HG03095 (cell line): ENCODE results near the gene PPP1R13B.
"Not testable (repeated sequence)": the region's sequence is repeated elsewhere in the genome, so short reads cannot be mapped to it uniquely, and the experiment has no call there.

Experiments
- ATAC-seq: cut with Tn5 transposase; IDR thresholded peaks from one replicate; pipeline ENCODE4 v1.9.1; 2021; ENCODE audit warnings: moderate library complexity; ENCODE audit not compliant: unreplicated experiment

PPP1R13B gene

DNA sequence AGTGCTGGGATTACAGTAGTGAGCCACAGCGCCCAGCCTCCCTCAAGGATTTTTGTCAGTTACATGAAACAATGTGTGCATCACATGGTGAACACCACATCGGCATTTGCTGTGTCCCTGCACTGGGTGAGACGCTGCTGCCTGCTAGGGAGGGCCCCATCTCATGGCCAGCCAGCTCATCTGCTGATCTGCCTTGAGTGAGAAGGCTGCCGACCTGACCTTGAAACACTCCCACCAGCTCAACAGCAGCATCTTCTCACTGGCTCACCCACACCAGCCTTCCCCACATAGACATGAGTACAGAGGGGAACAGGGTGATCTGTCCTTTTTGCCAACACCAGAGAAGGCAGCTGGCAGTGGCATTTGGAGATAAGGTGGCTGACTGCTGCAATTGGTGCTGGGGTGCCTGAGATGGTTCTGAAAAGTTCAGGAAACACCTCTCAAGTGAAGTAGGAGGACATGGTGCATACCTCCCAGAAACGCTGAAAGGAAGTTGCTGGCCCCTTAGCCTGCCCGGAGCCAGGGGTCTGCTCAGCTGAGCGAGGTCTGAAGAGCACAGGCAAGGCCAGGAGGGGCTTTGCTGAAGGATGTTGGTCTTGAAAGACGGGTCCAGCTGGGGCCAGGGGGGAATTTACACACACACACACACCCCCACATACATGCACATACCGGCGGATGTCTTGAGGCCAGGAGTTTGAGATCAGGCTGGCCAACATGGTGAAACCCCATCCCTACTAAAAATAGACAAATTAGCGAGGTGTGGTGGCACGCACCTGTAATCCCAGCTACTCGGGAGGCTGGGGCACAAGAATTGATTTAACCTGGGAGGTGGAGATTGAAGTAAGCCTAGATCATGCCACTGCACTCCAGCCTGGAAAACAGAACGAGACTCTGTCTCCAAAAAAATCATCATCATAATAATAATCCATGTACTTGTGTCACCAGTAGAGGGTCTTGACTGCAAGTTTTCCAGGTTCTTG, 14.3 kb upstream of the PPP1R13B start:
- ATAC-seq = no peak

DNA sequence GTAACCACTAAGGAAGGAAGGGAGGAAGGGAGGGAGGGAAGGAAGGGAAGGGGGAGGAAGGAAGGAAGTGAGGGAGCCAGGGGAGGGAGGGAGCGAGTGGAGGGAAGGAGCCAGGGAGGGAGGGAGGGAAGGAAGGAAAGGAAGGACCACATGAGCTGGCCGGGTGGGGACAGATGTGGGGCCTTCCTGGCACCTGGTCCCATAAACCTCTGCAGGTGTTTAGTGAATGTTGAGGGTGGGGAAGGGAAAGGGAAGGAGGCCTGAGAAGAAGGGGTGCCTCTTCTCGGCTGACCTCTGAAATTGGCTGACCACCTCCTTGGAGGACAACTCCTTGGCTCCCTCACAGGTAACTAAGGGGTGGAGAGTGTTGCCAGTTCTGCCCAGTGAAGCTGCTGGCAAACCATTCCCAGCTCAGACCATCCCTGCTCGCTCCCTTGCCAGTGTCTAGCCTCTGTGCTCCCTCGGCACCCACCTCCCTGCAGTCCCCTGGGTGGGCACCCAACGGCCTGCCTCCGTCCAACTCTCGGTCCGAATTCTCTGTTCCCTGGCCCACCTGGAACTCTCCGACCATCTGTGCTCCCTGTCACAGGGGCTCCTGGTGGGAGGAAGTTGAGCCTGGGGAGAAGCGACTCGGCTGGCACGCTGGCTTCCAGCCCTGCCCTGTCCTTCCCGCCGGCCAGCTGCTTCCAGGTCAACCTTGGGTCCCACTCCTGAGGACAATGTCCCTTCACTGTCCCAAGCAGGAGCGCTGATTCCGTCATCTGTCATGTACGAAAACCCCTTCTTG, 12.2 kb upstream of the PPP1R13B start:
- no peak for ATAC-seq

DNA sequence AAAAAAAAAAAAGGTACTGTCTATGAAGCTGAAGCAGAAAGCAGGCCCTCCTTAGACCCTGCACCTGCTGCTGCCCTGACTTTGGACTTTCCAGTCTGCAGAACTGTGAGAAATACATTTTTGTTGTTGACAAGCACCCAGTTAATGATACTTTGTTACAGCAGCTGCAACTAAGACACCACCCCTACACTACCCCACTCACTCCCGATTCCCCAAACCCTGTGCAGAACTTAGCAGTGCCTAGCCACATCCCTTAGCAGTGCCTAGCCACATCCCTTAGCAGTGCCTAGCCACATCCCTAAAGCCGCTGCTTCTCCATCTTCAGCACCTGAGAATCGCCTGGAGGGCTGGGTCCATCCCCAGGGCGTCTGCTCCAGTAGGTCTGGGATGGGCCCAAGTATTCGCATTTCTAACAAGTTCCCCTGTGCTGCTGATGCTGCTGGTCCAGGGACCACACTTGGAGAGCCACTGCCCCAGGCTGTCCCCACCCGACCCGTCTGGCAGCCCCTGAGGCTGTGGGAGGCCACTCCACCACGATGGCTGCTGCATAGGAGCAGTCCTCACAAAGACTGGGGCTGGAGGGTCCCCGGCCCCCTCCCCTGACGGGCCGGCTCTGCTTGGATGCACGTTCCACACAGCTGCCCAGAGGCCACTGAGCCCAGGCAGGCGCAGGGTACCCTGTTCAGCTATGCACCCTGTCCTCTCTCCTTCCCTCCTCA, 10.8 kb upstream of the PPP1R13B start:
- ATAC-seq = no peak

DNA sequence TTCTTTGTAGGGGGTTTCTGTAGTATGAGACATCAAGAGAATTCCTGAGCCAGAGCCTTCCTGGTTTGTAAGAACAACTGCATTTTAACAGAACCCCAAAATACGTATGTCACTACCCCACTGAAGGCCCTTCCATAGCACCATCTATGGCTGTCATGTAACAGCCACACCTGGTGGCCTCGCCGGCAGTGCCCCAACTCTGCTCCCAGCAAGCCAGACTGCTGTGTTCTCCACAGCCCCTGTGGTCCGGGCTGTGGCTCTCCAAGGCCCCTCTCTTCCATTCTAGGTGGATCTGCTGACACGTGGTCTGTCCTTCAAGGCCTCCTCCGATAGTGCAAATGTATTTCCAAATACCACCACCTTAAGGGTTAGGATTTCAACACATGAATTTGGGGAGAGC, 9.9 kb upstream of the PPP1R13B start:
- ATAC-seq = no peak

DNA sequence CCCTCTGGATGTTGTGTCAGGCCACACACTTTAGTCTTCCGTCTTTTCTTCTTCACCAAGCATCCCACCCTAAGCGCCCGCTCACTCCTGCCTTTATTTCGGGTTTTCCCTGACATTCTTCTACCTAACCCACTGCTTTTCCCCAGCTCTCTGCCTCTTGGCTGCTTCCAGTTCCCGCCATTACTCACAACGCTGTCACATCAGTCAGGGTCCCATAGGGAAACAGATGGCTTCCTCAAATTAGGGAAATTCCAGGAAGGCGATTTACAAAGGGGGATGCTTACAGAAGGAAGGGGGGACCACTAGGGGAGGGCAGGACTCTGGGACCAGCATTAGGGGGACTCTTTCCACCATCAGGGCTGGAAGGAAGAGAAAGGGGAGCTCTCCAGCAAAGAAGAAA, 9.2 kb upstream of the PPP1R13B start:
- ATAC-seq = no peak

DNA sequence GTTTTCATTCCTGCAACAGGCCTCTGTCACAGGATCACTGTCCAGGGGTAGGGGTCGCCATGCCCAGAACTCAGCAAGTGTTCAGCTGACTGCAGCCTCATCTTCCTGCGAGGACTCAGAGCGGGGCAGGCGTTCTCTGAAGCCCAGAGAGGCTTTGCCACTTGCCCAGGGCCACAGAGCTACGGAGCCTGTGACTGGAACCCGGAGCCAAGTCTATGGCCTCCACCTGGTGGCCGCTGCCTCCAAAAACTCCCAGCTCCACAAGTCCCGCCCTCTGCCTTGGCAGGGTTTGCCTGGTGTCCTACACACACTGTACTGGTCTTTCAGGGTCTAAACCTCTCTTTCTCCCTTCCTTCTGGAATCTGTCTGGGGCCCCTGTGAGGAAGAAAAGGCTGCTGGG, 8.7 kb upstream of the PPP1R13B start:
- no peak for ATAC-seq

DNA sequence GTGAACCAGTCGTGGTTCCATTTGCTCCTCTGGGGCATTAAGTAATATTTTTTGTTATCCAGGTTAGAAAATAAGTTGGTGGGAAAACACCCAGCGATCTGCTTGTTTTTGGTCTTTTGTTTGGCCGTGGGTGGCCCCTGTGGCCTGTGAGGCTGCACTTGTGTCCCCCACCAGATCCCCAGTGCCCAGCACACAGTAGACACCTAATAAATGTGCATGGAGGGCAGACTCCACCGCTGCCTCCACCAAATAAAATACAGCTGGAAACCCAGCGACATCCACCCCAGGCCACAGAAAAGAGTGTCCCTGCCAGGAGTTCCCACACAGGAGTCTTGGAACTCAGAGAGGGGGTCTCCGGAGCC, 8.3 kb upstream of the PPP1R13B start:
- ATAC-seq = no peak

DNA sequence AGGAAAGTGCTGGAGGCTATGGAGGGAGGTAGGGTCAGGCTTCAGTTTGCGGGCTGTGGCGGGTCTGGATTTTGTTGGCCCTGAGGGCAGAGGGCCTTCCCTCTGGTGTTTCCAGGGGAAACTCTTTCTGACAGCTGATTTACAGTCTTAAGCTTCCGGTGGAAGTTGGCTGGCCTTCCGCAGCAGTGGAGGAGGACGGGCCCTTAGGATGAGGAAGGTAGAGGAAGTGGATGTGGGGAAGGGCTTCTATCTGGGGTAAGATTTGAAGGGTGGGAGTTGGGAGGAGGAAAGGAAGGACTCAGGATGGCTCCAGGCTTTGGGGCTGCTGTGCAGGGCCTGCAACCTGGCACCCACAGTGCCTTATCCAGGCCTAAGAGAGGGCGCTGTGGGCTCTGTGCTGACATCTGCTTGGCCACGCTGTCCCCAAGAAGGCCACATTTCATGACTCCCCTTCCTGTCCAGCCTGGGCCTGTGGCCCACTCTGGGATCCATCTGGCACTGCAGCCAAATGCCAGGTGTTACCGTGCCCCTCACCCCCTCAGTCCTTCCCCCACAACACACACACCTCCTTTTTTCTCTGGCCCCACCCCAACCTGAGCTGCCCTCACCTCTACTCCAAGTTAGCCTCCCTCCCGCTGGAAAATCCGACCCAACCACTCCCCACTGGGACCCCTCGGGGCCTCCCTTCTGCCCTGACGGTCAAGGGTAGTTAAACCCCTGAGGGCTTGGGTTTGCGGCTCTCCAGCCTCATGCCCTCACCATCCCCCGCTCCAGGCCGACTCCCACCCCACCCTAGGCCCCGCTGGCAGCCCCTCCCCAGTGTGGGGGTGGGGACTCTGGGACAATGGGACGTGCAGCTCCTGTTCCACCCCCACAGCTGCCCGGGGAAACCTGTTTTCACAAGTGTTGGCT, 7.7 kb upstream of the PPP1R13B start:
- no peak for ATAC-seq

DNA sequence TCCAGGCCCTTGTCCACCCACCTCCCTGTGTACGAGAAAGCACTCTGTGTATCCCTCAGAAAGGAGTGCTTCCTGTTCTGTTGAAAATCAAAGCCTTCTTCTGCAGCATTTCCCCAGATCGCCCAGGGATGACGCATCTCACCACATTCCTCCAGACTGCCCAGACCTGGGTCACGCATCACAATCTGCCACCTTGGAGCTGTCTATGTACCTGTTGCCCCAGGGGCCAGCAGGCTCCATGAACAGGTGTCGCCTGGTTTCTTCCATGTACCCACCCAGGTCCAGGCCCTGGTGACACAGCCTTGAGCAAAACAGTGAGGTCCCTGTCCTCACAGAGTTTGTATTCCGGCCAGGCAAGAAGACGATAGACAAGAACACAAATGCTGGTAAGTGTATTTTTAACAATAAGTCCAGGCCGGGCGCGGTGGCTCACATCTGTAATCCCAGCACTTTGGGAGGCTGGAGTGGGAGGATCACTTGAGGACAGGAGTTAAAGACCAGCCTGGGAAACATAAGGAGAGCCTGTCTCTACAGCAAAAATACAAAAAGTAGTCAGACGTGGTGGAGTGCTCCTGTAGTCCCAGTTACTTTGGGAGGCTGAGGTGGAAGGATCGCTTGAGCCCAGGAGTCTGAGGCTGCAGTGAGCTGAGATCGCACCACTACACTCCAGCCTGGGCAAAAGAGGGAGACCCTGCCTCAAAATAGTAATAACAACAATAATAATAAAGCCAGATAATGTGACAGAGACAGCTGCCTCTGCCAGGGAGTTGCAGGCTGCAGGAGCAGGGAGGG, 6.8 kb upstream of the PPP1R13B start:
- ATAC-seq = no peak

DNA sequence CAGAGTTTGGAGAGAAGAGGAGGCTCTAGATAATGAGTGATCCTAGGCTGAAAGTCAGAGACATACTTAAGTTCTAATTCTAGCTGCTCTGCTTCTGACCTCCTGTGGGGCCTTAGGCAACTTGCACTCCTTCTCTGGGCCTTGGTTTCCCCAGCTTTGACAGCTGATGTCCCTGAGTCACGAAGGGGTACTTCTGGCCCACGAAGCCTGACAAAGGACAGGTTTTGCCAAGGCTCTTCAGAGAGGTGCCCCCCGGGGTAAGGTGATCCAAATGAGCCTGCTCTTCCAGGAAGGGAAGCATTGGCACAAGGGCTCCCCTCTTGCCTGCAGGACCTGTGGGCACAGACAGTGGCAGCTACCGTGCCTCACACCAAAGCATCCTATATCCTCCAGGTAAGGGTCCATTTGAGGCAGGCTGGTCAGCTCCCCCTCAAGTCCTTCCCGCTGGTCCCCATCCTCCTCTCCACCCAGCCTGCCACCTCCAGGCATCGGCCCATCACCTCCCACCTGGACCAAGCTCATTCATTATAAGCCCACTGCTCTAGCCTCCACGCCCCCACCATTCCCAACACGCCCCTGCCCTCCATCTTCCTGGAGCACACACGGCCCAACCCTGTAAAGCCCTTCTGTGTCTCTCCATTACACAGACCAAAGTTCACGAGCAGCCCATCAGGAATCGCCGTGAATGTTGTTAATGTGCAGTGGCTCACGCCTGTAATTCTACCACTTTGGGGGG, 1.9 kb upstream of the PPP1R13B start:
- ATAC-seq = no peak

DNA sequence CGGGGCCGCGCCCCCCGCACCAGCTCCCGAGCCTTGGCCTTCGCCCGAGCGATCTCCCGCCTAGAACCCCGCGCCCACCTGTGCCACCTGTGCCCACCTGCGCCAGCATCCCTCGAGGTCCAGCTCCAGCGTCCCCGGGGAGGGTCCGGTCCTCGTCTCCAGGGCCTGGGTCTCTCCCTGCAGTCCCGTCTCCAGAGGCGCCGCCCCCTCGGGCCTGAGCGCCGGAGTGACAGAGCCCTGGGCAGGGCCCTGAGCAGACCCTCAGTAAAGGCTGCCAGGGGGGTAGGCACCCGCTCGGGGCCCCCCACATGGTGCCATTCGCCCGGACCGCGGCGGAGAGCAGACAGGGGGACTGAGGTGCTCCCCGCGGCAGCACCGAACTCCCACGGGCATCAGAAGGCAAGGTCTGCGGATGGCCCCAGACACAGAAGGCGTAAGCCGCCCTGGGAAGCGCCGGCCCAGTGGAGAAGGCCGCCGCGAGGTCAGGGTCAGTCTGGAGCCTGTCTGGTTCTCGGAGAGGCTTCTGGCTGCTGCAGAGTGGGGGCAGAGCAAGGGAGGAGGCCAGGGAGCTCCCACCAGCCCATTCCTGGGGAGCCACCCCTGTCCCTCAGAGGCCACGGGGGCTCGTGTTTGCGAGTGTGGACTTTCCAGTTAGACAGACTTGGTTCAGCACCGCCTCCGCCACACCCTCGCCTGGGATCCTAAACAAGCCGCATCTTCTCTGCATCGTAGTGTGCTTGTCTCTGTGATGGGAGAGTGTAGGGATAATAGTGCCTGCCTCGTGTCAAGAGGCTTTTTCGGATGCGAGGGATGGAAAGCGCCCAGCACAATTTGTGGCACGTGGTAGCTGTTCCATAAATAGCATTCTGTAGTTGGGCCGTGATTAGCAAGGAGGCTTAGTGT, 1.1 kb upstream of the PPP1R13B start:
- ATAC-seq = no peak

DNA sequence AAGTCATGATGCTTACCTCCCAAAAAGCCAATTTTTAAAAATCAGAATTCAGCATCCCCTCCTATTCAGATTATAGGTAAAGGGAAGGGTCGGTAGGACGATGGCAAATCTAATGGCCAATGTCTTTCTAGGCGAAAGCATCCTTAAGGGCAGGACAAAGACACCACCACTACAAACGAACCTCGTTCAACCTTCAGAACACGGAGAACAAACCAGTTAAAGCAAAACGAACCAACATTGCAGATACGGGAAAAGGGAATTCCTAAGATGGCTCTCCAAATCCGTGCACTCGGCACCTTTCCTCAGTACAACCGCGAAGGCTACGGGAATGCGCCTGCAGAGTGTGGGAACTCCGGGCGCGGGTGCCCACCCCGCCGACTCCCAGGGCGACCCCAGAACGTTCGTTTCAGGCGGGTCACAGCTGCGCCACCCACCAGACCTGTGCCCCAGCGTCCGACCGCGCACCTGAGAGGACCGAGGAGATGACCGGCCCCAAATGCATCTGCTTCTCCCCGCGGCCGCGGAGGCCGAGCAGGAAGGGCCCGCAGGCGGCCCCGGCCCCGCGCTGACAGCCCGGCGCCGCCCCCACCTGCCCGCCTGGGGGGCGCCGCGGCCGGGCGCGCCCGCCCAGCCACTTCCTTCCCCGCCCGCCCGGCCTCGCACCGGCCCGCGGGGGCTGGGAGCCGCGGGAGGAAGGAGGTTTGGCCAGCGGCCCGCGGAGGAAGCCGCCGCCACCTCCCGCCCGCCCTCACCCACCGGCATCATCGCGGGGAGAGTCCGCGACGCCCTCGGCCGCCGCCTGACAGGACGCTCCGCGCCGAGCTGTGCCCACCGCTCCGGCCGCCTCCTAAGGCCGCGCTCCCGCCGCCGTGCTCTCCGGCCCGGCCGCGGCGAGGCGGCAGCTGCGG, 578 bp downstream of the PPP1R13B start:
- peak; percentile 29 for ATAC-seq

DNA sequence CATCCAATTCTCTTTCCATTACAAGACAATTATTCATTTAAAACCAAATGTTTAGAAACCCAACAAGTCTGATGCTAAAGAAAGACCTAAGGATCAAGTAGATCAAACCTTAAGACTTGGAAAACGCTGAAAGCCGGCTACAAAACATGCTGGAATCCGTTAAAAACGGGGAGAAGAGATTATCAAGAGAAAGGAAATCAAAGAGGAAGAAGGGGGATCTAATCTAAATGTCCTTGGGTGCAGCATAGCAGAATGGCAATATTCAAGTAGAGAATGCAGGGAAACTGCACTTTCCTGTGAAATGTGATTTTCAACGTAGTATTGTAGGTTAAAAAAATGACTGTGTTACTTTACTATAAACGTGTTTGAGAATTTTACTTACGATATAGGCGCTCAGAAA, 1.3 kb downstream of the PPP1R13B start:
- ATAC-seq = no peak

DNA sequence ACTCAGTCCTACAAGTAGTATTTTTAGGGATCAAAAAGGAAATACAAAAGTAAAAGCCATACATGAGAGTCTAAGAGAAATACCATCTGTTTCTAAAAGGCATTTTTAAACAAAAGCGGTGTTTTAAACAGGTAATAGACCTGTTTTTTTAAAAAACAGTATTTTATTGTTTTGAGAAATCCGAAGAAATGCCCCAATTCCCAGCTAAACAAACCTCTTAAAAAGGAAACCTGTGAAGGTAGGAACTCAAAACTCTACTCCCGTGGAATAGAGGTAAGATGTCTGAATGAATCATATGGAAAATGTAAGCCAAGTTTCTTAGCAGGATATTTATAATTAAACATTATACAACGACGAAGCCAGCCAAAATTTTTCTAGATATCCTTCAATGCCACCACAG, 2.0 kb downstream of the PPP1R13B start:
- no peak for ATAC-seq

DNA sequence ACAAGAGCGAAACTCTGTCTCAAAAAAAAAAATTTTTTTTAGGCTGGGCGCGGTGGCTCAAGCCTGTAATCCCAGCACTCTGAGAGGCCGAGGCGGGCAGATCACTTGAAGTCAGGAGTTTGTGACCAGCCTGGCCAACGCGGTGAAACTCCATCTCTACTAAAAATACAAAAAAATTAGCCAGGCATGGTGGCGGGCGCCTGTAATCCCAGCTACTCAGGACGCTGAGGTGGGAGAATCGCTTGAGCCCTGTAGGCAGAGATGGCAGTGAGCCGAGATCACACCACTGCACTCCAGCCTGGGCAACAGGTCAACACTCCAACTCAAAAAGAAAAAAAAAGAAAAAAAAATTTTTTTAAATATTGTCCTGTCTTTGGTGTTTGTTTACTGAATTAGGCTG, 6.1 kb downstream of the PPP1R13B start:
- not testable (repeated sequence) for ATAC-seq

DNA sequence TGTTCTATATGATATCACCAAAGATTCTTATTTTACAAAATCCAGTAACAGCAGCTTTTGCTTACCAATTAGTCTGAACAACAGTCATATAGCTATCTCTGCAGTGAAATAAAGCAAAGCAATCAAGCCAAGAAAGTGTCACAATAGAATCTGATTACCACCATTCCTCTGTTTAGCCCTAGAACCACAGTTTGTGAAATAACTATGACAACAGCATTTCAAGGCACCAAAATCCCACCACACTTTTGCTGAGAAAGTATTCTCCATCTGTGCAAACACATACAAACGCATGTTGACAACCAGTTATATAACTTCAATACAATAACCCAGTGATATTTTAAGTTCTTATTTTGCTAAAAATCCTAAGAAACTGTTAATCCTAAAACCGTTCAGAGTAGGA, 7.4 kb downstream of the PPP1R13B start:
- ATAC-seq = no peak

DNA sequence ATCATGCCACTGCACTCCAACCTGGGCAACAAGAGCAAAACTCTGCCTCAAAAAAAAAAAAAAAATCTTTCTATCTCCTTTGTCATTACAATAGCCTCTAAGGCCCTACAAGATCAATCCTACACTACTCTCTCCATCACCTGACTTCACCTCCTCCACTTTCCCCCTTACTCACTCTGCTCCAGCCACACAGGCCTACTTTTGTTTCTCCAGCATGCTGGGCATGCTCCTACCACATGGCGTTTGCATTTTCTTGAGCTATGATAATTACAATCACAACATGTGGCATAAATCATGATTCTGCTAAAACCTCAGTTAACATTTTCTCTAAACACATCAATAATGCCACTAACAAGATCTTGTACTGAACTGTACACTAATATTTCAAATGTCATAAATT, 7.8 kb downstream of the PPP1R13B start:
- no peak for ATAC-seq
